Cerebellar nuclear complex (tissue), 1 donor: Measurements from ENCODE around the gene MACROD2.
"Not testable (repeated sequence)": the region's sequence is repeated elsewhere in the genome, so short reads cannot be mapped to it uniquely, and the experiment has no call there.

Experiments
- DNase-seq, 2 experiments: peaks; one replicate each; lab custom pipeline; 2025; lab: John Stamatoyannopoulos, UW

The MACROD2 gene

DNA sequence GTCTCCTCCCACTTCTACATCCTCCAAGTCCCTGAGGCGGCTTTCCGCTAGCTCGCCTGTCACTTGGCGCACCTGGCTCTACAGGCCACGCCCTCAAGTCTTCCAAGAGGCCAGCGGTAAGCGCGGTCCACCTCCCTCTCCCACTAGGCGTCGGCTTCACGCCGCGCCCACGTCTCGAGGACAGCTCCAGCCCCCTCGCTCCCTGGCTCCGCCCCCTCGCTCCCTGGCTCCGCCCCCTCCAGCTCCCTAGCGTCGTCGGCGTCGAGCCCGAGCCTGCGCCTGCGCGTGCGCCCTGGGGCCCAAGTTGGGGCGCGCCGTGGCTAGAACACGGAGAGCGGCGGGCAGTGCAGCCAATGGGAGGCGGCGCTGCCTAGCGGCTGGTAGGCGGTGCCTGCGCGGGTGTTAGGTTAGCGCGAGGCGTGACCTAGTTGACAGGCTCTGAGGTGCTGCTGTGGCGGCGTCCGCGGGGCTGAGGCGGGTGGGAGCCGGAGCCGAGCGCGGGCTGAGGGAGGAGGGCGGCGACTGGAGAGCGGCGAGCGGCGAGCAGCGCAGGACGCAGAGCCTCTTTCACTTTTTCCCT lies at the start of gene MACROD2:
MACROD2 (plus strand) TSS at position 431 of the 580 bp plus-strand sequence.
- DNase-seq: peak; percentile 23 to 73

DNA sequence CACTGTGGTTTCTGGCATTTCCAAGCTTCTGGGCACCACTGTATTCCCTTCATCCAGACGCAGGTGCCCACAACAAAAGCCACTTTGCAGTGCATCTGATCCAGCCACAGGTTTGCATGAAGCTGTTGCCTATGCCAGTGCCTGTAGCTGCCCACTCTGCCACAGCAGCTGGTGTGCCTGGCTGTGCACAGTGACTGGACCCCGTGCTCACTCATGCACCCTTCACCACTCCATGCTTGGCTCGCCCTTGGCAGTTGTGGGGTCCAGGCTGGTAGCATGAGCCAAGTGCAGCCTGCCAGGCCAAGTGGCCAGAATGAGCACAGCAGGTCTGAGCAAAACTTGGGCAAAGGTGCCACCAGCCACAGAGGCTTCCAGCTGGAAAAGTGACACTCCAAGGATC lies 47.6 kb upstream of the MACROD2 start:
- no peak for DNase-seq

DNA sequence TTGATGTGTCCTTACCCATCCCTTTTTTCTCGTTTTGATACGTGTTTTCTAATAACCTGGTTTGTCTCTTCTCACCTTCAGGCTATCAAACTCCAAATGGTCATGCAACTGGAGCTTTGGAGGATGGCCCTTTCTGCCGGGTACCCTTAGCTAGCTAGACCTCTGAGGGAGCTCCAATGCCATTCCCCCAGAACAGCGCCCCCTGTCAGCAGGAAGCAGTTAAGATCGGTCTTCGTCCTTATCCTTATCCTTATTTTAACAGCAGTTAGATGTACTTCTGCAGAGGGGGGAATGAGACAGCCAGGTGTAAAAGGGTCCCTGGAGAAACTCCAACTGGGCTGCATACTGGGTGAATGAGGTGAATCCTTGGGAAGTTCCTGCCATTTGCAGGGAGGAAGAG lies 42.1 kb upstream of the MACROD2 start:
- no peak for DNase-seq

DNA sequence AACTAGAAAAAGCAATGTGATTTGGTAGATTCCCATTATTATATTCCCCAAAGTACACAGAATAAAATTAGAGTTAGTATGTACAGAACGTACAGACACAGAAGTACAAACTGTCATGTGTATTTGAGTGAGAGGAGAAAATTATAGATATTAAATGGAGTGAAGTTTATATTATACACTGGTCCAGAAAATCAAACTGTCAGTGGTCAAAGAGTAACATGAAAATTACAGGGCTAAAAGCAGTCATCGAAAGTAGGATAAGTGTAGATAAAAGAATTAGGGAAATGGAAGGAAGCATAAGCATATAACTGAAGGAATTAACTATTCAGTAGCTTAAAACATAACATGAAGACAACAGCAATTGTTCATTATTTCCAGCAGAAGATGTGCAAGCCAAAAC lies 35.2 kb upstream of the MACROD2 start:
- DNase-seq: no peak

DNA sequence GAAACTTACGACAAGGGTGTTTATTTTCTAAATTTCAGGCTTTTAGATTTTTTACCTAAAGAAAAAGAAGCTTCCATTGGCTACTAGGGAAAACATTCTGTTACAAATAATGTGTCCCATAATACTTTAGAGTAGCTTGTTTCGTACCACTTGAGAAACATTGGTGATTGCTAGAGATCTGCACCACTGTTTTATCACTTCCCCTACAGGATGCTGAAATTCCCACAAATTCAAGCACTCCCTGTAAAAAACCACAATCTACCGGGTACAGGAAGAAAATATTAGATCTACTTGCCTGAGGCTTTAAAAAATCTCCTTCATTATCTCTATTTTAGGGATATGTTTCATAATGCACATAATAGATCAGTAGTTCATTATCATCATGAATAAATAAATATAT lies 34.8 kb upstream of the MACROD2 start:
- DNase-seq: no peak

DNA sequence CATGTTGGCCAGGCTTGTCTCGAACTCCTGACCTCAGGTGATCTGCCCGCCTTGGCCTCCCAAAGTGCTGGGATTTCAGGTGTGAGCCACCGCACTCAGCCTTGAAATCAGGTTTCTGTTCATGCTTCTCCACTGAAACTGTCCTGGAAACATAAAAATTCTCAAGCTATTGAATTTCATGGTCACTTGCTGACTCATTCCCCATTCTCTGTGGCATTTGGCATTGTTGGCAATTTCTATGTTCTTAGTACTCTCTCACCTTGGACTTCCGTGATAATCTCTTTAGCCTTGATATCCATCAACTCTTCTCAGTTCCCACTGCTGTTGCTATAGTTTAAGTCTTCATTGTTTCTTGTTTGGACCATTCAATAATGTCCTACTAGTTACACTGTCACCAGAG lies 11.1 kb upstream of the MACROD2 start:
- DNase-seq: no peak

DNA sequence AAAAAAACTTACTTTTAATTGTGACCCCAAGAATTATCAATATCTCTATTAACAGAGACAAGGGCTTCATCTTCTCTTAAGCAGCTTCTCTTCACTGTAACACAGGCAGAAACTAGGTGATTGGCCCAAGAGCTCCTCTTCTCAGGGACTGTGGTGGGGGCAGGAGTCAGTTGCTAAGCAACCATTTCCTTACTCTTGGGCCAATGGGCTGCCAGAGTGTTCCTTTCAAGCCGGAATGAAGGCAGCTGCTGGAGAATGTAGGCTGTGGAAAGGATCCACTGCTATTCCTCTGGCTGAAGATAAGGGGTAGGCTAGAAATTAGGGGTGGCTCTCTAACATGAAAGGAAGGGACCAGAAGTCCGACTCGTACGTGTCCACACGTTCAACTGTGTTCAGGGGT lies 4.9 kb upstream of the MACROD2 start, which contains the start of gene SEL1L2:
SEL1L2 (minus strand) TSS at position 150 of the 400 bp plus-strand sequence; CDS start at position 70, 80 bp downstream.
- DNase-seq: no peak

DNA sequence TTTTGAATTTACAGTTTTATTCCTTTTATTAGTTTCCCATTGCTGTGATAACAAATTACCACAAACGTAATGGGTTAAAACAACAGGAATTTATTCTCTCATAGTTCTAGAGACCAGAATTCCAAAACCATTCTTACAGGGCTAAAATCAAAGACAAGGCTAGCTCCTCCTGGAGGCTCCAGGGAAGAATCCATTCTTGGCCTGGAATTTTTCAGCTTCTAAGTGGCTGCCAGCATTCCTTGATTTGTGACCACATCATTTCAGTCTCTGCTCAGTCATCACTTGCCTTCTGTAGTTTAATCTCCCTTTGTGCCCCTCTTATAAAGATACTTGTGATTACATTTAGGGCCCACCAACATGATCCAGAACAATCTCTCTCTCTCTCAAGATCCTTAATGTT lies 4.0 kb upstream of the MACROD2 start:
- no peak for DNase-seq

DNA sequence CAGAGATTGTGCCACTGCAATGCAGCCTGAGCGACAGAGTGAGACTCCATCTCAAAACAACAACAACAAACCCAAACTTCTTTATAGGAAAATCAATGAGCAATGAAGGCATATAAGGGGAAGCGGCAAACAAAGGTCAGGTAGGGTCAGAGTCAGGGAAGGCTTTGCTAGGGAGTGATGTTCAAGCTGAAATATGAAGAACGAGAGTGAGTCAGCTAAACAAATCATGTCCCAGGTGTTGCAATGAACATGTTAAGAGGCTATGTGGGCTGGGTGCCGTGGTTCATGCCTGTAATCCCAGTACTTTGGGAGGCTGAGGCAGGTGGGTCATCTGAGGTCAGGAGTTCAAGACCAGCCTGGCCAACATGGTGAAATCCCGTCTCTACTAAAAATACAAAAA lies 3.4 kb upstream of the MACROD2 start:
- DNase-seq: not testable (repeated sequence)

DNA sequence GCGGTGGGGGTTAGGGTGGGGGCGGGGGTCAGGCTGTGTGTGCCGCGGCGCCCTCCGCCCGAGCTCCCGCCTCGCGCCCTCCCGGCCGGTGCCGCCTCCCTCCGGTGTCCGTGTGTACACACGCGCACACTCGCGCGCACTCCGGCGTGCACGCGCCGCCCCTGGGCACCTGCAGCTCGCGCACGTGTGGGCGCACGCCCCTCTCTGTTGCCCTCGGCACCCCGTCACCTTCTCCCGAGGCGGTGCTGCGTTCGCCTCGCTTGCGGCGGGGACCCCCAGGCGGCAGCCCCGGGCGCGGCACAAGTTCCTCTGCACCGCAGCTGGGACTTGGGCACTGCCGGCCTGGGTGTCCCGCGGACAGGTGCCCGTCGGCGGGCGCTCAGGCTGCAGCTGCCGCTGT lies 525 bp downstream of the MACROD2 start:
- no peak for DNase-seq

DNA sequence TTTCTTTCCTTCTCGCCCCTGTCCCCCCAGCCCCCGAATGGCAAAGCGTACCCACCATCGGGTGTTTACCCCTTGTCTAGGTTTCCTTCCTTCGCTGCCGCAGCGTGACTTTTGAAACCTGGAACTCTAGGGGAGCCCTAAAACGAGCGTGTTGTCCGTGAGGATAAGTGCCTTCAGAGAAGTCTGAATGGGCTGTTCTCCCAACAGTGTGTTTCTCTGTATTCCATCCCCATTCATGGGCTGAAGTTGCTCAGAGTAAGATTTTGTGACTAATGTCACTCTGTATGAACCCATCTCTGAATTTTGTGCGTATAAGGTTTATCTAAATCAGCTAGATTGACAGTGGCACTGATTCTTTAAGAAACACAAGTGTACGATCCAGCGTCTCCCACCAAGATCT lies 949 bp downstream of the MACROD2 start:
- DNase-seq: no peak

DNA sequence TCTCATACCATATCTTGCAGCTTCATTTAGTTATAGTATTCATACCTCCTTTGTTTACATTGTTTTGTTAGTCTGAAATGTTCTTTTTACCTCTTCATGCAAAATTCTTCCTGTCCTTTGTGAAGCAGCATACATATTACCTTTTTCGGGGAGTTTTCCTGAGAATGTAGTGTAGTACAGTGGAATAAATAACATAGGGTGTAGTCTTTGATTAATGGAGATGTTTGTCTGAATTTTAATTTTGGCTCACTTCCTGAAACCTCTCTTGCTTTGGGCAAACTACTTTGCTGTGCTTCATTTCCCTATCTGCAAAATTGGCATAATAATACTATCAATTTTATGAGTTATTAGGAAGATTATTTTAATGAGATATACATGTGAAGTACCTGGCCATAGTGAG lies 5.6 kb downstream of the MACROD2 start:
- no peak for DNase-seq

DNA sequence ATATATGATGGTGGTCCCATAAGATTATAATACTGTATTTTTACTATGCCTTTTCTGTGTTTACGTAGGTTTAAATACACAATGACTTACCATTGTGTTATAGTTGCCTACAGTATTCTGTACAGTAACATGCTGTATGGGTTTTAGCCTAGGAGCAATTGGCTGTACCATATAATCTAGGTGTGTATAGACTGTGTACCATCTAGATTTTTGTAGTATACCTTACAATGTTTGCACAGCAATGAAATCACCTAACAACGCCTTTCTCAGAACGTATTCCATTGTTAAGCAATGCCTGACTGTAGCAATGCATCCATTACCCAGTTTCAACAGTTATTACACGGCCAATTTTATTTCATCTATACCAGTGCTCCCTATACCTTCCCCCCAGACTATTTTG lies 10.7 kb downstream of the MACROD2 start:
- DNase-seq: no peak

DNA sequence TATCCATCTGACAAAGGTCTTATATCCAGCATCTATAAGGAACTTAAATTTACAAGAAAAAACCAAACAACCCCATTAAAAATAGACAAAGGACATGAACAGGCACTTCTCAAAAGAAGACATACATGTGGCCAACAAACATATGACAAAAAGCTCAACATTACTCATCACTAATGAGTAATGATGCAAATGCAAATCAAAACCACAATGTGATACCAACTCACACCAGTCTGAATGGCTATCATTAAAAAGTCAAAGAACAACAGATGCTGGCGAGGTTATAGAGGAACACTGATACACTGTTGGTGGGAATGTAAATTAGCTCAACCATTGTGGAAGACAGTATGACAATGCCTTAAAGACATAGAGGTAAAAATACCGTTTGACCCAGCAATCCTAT lies 13.9 kb downstream of the MACROD2 start:
- no peak for DNase-seq

DNA sequence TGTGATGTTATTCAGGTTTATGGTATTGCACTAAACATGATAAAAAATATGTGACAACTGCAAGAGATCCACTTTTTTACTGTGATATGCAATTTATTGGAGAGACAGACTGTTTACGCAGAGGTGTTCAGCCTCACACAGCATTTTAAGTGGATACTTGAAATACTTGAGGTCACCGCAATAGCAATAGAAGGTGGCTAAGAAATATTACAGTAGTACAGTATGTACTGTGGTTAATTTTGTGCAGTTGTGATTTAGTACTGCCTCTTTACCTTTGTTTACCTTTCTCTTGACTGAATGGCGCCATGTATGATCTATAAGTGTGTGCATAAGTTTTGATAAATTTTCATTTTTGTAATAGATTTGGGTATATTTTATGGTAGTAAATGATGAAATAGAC lies 17.4 kb downstream of the MACROD2 start:
- DNase-seq: no peak

DNA sequence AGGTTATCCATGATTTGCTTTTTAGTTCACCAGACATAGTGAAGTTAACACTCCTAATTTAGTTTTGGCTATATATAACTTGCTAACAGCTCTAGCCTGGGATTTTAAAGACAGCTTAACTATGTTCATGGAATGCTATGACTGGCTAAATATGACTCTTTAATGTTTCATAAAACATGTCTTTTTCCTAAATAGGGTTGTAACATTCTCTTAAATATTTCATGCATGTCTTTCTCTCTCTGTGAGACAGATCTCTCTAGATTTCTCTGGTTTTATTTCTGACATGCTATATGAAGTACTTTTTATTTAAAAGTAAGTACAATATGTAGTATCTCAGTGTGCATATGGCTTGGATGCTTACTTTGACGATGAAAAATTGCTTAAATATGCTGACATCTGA lies 35.7 kb downstream of the MACROD2 start:
- DNase-seq: no peak

DNA sequence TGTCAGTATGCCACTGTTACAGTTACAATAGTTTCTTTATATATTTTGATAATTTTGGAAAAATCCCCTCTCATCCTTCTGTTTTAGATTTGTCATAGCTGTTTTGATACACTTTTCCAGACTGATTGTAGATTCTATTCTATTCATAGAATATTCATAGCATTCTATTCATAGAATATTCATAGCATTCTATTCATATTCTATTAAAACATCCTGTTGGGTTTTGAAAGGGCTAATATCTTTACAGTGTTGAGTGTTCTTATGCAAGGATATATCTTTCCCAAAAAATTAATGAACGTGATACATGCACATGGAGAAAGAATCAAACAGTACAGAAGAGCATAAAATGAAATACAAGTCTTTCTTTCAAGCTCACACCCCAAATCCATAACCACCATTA lies 38.0 kb downstream of the MACROD2 start:
- DNase-seq: no peak

DNA sequence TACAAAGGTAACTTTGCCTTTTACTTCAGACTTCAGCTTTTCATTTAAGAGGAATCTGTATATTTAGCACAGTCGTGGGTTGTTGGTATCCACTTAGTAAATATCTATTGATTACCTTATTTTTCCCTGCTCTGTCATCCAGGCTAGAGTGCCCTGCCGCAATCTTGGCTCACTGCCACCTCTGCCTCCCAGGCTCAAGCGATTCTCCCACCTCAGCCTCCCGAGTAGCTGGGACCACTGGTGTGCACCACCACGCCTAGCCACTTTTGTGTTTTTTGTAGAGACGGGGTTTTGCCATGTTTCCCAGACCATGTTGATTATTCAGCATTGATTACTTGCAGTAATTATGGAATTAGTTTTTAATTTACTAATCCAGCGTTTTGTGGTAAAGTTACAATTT lies 41.3 kb downstream of the MACROD2 start:
- DNase-seq: no peak

DNA sequence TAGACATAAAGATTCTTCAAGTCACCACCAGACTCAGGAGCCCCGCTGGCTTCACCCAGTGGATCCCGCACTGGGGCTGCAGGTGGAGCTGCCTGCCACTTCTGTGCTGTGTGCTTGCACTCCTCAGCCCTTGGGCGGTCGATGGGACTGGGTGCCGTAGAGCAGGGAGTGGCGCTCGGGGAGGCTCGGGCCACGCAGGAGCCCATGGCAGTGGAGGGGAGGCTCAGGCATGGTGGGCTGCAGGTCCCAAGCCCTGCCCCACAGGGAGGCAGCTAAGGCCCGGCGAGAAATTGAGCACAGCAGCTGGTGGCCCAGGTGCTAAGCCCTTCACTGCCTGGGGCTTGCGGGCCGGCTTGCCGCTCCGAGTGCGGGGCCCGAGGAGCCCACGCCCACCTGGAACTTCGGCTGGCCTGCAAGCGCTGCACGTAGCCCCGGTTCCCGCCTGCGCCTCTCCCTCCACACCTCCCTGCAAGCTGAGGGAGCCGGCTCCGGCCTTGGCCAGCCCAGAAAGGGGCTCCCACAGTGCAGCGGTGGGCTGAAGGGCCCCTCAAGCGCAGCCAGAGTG lies 49.5 kb downstream of the MACROD2 start:
- DNase-seq: not testable (repeated sequence)

DNA sequence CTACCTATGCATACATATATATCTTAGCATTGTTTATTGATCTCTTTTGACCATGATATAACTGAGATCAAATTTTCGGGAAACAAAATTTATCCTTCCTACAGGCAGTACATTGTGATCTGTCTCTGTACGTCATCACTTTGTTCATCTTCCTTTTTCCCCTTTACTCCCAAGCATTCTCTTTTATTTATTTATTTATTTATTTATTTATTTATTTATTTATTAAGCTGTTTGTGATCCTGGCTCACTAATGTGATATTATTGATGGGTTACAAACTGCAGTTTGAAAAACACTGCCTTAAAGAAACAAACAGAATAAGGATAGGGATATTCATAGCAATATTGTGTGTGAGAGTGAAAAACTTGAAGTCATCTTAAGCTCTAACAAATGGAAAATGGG lies 51.2 kb downstream of the MACROD2 start:
- DNase-seq: no peak

DNA sequence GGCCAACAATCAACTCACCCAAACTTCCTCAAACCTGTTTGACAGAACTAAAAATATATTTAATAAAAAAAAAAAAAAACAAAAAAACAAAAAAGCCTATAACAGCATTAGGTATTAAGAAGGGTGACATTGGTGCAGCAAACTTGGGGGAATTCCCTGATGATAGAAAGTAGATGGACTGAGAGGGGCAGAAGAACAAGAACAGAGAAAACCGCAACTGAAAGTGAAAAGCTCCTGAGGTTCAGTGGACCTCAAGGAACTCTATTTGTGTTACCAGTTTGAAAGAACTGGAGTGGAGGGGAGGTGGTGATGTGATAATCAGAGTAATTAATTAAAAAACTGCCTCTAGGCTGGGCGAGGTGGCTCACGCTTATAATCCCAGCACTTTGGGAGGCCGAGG lies 53.8 kb downstream of the MACROD2 start:
- no peak for DNase-seq

DNA sequence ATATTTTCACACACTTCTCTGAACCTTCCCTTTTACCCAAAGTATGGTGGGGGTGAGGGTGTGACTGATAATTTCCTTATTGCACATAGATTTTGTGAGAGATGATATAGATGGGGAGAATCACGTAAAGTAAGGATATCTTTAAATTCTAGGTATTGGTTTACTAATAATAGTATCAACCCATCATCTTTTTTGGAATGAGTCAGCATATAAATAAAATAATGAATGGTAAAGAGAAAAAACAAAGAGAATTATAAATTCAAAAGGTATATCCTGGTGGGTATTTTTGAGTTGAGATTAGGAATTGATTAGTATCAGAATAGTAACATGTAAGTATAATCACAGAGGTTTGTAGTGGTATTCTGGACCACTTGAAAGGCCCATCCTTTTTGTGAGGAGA lies 56.1 kb downstream of the MACROD2 start:
- DNase-seq: no peak

DNA sequence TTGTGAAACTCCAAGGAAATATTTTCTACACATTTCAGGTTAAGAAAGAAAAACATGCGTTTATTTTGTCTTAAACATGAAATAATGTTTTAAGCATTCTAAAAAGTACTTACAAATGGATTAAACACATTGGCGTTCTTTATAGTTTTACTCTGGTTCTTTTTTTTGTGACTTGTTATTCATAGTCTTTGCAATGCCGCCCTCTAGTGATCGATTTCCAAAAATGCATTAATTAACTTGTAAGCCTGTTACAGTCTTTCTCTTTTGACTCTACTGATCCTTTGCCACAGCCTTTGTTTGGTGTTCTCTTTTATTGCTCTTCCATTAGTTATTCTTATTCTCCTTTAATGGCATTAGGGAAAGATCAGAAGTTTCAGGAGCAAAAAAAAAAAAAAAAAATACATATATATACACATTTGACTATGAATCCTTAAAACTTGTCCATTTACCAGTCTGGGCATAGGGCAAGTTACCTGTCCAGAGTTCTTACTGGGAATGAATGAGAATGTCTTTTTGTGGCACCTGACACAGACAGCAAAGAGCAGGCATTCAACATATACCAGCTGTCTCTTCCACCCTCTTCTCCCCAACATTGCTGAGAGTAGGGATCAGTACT lies 59.9 kb downstream of the MACROD2 start:
- no peak for DNase-seq

DNA sequence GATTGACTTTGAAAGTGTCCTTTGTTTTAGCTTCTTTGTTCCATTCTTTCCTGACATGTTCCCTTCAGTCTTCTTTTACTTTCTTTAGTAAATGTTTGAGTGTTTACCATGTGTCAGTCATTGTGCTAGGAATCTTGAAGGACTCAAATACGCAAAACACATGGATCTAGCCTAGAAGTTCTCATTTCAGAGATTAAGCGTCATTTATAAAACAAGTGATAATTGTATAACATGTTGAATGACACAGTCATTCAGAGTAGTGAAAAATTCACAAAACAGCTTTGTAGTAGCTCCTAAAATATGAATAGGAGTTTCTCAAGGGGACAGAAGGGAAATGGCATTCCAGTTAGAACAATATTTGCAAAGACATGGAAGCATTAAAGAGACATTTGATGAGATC lies 66.9 kb downstream of the MACROD2 start:
- no peak for DNase-seq
